ENCODE measurements around the gene NOS1AP. TPM values are rescaled to one million over a fixed set of nuclear protein-coding genes. Genes with fewer than 3 reads are reported as not detected.

The NOS1AP gene
- total and polyA plus RNA-seq, 8 donors = 2.2 to 6.2 (median 3.3) TPM

DNA sequence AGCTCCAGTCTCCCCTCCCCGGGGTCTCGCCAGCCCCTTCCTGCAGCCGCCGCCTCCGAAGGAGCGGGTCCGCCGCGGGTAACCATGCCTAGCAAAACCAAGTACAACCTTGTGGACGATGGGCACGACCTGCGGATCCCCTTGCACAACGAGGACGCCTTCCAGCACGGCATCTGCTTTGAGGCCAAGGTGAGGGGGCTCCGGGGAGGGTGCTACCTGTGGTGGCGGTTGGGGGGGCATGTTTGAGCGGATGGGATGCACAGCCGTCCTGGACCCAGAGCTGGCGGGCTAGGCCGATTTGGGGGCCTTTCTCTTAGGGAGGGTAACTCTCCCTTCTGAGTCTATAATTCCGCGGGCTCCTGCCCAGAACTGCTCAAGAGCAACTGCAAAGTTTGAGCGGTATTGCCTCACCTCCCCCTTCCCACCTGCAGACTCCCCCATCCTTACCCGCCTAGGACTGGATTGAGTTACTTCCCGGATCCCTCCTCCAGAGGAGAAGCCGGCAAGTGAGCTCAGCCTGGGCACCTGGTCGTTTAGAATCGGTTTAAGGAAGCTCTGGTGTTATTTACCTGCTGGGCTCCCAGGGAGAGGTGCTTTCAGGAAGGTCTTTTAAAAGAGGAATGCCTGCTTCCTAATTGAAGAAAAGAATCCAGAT is 730 bp downstream of the NOS1AP start:
- peaks cover 0 to 17% of the 10 kb centered on the region in 2 donors for H3K4me1 ChIP-seq
- ATAC-seq = peak; percentile 73
- no peaks in the 10 kb centered on the region for H3K9me3 ChIP-seq
- H3K27ac ChIP-seq = peak overlapping the region; percentile 39 to 48
- H3K36me3 ChIP-seq = no peaks in the 10 kb centered on the region
- intact Hi-C loops (cut with DNase I) = no loop called here
- peak in 2 of 4 donors; percentile 41 to 51 for DNase-seq
- TF ChIP-seq, protein P1, sequence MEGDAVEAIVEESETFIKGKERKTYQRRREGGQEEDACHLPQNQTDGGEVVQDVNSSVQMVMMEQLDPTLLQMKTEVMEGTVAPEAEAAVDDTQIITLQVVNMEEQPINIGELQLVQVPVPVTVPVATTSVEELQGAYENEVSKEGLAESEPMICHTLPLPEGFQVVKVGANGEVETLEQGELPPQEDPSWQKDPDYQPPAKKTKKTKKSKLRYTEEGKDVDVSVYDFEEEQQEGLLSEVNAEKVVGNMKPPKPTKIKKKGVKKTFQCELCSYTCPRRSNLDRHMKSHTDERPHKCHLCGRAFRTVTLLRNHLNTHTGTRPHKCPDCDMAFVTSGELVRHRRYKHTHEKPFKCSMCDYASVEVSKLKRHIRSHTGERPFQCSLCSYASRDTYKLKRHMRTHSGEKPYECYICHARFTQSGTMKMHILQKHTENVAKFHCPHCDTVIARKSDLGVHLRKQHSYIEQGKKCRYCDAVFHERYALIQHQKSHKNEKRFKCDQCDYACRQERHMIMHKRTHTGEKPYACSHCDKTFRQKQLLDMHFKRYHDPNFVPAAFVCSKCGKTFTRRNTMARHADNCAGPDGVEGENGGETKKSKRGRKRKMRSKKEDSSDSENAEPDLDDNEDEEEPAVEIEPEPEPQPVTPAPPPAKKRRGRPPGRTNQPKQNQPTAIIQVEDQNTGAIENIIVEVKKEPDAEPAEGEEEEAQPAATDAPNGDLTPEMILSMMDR (IDR thresholded peaks at IDR 0.05) = no peak
- H3K4me3 ChIP-seq = peak overlapping the region; percentile 55 to 61
- peaks cover 0 to 65% of the 10 kb centered on the region in 2 donors for H3K27me3 ChIP-seq

DNA sequence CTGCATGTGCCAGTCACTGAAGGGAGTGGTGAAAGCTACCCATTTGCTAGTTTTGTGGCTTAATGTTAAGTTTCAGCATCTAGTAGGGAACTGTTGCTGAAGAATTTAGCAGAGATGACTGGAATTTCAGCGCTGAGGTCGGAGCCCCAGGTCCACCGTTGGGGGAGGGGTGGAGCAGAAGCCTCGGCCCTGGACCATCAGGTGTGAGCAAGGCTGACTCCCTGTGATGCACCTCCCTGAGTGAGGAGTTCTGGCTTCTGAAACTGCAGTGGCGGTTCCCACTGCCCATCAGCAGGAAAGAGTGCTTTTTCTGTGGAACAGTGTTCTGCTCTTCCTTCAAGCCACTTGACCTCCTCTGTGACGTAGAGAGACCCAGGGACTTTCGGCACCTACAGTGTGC is 1.3 kb downstream of the NOS1AP start:
- TF ChIP-seq, protein P1 (IDR thresholded peaks at IDR 0.05) = no peak
- no peak overlapping the region for H3K27ac ChIP-seq
- no peaks in the 10 kb centered on the region for H3K36me3 ChIP-seq
- H3K9me3 ChIP-seq = no peaks in the 10 kb centered on the region
- intact Hi-C loops (cut with DNase I) = no loop called here
- peaks cover 0 to 59% of the 10 kb centered on the region in 2 donors for H3K27me3 ChIP-seq
- no peak for DNase-seq
- H3K4me1 ChIP-seq = peaks cover 0 to 17% of the 10 kb centered on the region in 2 donors
- peak overlapping the region; percentile 55 to 61 for H3K4me3 ChIP-seq
- ATAC-seq = peak; percentile 13

DNA sequence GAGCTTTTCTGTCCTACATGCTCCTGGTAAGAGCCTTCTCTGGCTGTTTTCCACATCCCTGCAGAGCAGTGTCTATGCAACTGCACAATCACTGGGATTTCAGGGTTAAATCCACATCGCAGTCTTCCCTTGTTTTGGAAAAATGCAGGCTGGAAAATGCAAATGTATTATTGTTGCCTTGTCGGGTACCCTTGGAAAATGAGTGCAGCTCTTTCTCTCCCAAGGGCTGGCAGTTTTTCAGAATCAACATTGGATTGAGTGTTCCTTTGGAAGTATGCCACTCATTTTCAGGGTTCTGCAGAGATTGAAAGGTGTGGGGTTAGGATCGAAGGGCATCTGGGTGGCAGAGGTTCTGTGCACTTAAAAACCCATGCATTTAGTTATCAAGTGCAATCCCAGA is 3.2 kb downstream of the NOS1AP start:
- H3K4me3 ChIP-seq = no peak overlapping the region
- H3K36me3 ChIP-seq = no peaks in the 10 kb centered on the region
- H3K27me3 ChIP-seq = peaks cover 0 to 52% of the 10 kb centered on the region in 2 donors
- no peak overlapping the region for H3K27ac ChIP-seq
- ATAC-seq (no peak), DNase-seq (no peak)
- H3K9me3 ChIP-seq = no peaks in the 10 kb centered on the region
- TF ChIP-seq, protein P1 (IDR thresholded peaks at IDR 0.05) = no peak
- intact Hi-C loops (cut with DNase I) = no loop called here
- H3K4me1 ChIP-seq = peaks cover 0 to 17% of the 10 kb centered on the region in 2 donors

DNA sequence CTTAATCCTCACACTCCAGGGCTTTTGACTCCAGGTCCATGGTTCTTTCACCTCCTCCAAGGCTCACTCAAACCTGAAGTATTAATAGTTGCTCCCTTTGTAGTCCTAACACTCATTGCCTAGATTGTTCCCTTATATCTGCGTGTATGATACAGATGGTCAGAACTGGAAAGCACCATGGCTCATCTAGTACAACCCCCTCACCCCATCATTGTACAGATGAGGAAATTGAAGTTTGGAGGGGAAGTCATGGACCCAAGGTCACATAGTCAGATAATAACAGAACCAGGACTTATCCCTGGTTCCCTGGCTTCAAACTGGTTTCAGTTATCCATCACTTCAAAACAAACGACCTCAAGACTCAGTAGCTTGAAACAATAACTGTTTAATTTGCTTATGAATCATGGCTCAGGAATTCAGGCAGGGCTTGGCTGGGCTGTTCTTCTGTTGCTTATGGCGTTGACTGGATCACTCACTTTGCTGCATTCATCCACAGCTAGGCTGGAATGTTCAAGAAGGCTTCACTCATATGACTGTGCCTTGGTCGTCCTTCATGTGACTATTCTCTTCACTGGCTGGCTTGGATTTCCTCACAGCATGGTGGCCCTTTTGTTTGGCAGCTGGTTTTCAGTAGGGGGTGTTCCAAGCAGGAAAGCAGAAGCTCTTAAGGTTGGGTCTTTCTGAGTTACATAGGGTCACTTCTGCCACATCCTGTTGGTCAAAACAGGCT is 5.0 kb downstream of the NOS1AP start:
- TF ChIP-seq, protein P1 (IDR thresholded peaks at IDR 0.05) = no peak
- DNase-seq = no peak
- intact Hi-C loops (cut with DNase I) = no loop called here
- Histone ChIP-seq H3K4me1 (peaks cover 0 to 12% of the 10 kb centered on the region in 2 donors), H3K27me3 (peaks cover 0 to 39% of the 10 kb centered on the region in 2 donors), H3K36me3 (no peaks in the 10 kb centered on the region), H3K9me3 (no peaks in the 10 kb centered on the region), H3K27ac (no peak overlapping the region), H3K4me3 (no peak overlapping the region)
- ATAC-seq = no peak

DNA sequence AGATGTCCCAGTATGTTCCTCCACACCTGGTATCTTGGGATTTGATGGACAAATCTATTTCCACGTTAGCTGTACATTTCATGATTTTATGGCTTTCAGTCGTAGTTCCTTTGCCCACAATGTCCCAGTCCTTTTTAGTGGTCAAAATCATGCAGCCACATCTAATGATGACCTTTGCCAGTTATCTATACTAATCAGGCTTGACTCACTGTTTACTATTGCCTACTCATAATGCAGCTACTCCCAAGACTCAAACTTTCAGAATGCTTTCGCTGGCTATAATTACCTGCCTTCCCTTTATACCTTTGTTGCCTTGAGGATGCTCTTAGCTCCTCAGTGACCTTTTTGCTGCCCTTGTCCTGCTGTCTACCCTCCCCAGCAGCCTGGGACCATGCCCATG is 6.4 kb downstream of the NOS1AP start:
- TF ChIP-seq, protein P1 (IDR thresholded peaks at IDR 0.05) = no peak
- H3K27me3 ChIP-seq = peaks cover 0 to 27% of the 10 kb centered on the region in 2 donors
- DNase-seq (no peak), ATAC-seq (no peak)
- no peaks in the 10 kb centered on the region for H3K9me3 ChIP-seq
- H3K27ac ChIP-seq = no peak overlapping the region
- peaks cover 0 to 2% of the 10 kb centered on the region in 2 donors for H3K4me1 ChIP-seq
- no peaks in the 10 kb centered on the region for H3K36me3 ChIP-seq
- no peak overlapping the region for H3K4me3 ChIP-seq
- intact Hi-C loops (cut with DNase I) = no loop called here
